HepG2 (cell line): ENCODE results near the gene SCAF4. TPM values are rescaled to one million over a fixed set of nuclear protein-coding genes. Genes with fewer than 3 reads are reported as not detected.

Experiments
- ATAC-seq: fragments of 200-7000 bp; cut with Tn5 transposase; 3 replicates; pipeline ENCODE4 v1.9.1; 2020; ENCODE audit warnings: mild to moderate bottlenecking, moderate library complexity
- BruUV-seq: library from RNA; stranded (reverse); fragments of 400-500 nt; replicated peaks from 2 replicates; lab custom pipeline; 2021; lab: Mats Ljungman, UMichigan
- CTCF ChIA-PET: fragments of 300-600 bp; formaldehyde crosslinking; extraction: SDS; loops from one replicate; lab custom pipeline; 2021; ENCODE audit warnings: low total read pairs, inconsistent platforms, low intra/inter-chr PET ratio; lab: Yijun Ruan, JAX
- POLR2A ChIA-PET: fragments of 350-600 bp; sonication (Branson Sonifier 250); formaldehyde crosslinking; loops from one replicate; lab custom pipeline; 2020; ENCODE audit warnings: antibody characterized with exemption, inconsistent platforms; lab: Yijun Ruan, JAX
- DNase-seq: peaks from one replicate; pipeline ENCODE4 v3.0.0-alpha.2; 2015; ENCODE audit warnings: low spot score
- FAIRE-seq: peaks from 3 replicates; lab custom pipeline; 2011; peaks lifted over from hg19 to GRCh38; lab: Jason Lieb, UNC
- H2AFZ ChIP-seq: one replicate; pipeline ENCODE4 v1.6.1; 2011; ENCODE audit warnings: low read length, inconsistent platforms
- H3K27ac ChIP-seq: fragments of 300-600 bp; 3 replicates; pipeline ENCODE4 v1.8.0; 2011; ENCODE audit warnings: mixed run types, mild to moderate bottlenecking, mixed read lengths, low read length, inconsistent platforms; ENCODE audit not compliant: insufficient read depth; ENCODE audit errors: extremely low read length
- H3K27me3 ChIP-seq, 2 experiments: fragments of 200-600 bp in 1 of 2; 2 replicates in 1 of 2; 3 replicates in 1 of 2; pipeline versions ENCODE4 v1.6.0 to v1.8.0; 2011; ENCODE audit warnings: low read length in 2 of 2, mild to moderate bottlenecking in 2 of 2, moderate library complexity in 2 of 2, inconsistent platforms in 1 of 2; ENCODE audit not compliant: insufficient read depth in 2 of 2, control insufficient read depth in 1 of 2
- H3K36me3 ChIP-seq, 2 experiments: fragments of 200-600 bp in 1 of 2; replicated peaks in 1 of 2; 2 replicates in 1 of 2; 3 replicates in 1 of 2; pipeline versions ENCODE4 v1.5.1 to v1.8.0; 2011; ENCODE audit warnings: low read length in 2 of 2, inconsistent platforms in 1 of 2; ENCODE audit not compliant: insufficient read depth in 2 of 2, control insufficient read depth in 1 of 2
- H3K4me1 ChIP-seq: 2 replicates; pipeline ENCODE4 v1.5.1; 2012; ENCODE audit warnings: low read length, inconsistent platforms; ENCODE audit not compliant: insufficient read depth
- H3K4me2 ChIP-seq: 2 replicates; pipeline ENCODE4 v1.6.0; 2011; ENCODE audit warnings: low read depth, low read length, inconsistent platforms
- H3K4me3 ChIP-seq, 3 experiments: fragments of 200-600 bp in 1 of 3; sonication (generic), shearing (Covaris generic) in 1 of 3; replicated peaks in 1 of 3; 2 replicates each; pipeline ENCODE4 v1.5.1; 2011 to 2016; ENCODE audit warnings: low read length in 3 of 3, inconsistent platforms in 2 of 3, low read depth in 2 of 3, mild to moderate bottlenecking in 2 of 3, control low read depth in 1 of 3, mixed read lengths in 1 of 3; ENCODE audit not compliant: insufficient read depth in 1 of 3
- H3K79me2 ChIP-seq: one replicate; pipeline ENCODE4 v1.6.1; 2011; ENCODE audit warnings: low read length, inconsistent platforms; ENCODE audit not compliant: insufficient read depth
- H3K9ac ChIP-seq: 2 replicates; pipeline ENCODE4 v1.6.0; 2011; ENCODE audit warnings: mild to moderate bottlenecking, low read depth, low read length, inconsistent platforms; ENCODE audit not compliant: insufficient read depth
- H3K9me3 ChIP-seq: 2 replicates; pipeline ENCODE4 v1.5.1; 2012; ENCODE audit warnings: mild to moderate bottlenecking, low read length
- H4K20me1 ChIP-seq: 2 replicates; pipeline ENCODE4 v1.6.0; 2011; ENCODE audit warnings: inconsistent platforms, mild to moderate bottlenecking, low read length, moderate library complexity; ENCODE audit not compliant: insufficient read depth
- AGO2 ChIP-seq: fragments of 200-400 bp; formaldehyde crosslinking; optimal IDR thresholded peaks from 2 replicates; pipeline ENCODE3; 2017; ENCODE audit warnings: mild to moderate bottlenecking, low read depth, low read length, moderate library complexity
- CSRNP1 ChIP-seq: sonication (generic); formaldehyde crosslinking; IDR thresholded peaks from 2 replicates; pipeline ENCODE4 v1.8.1; 2023; ENCODE audit warnings: mild to moderate bottlenecking, missing genetic modification reagents
- PAF1 ChIP-seq: IDR thresholded peaks from 2 replicates; pipeline ENCODE4 v1.6.1; 2016; ENCODE audit warnings: missing genetic modification reagents, missing compliant biosample characterization
- POLR2A ChIP-seq, 2 experiments: IDR thresholded peaks; 2 replicates each; pipeline ENCODE4 v1.6.1; 2011; ENCODE audit warnings: low read depth in 2 of 2, low read length in 2 of 2, mild to moderate bottlenecking in 1 of 2, moderate library complexity in 1 of 2; ENCODE audit not compliant: insufficient read depth in 1 of 2
- POLR2AphosphoS2 ChIP-seq: IDR thresholded peaks from 2 replicates; pipeline ENCODE4 v1.6.1; 2011; ENCODE audit warnings: low read depth, low read length, improper control_type of control experiment
- POLR2G ChIP-seq: fragments of 200-400 bp; formaldehyde crosslinking; IDR thresholded peaks from 2 replicates; pipeline ENCODE4 v1.6.1; 2018; ENCODE audit warnings: mild to moderate bottlenecking, low read depth, low read length, moderate library complexity
- RBM22 ChIP-seq: fragments of 200-400 bp; formaldehyde crosslinking; optimal IDR thresholded peaks from 2 replicates; pipeline ENCODE3; 2017; ENCODE audit warnings: mild to moderate bottlenecking, low read length, moderate library complexity
- WIZ ChIP-seq: sonication (generic); formaldehyde crosslinking; IDR thresholded peaks from 2 replicates; pipeline ENCODE4 v1.5.1; 2020; ENCODE audit warnings: mild to moderate bottlenecking, missing genetic modification reagents
- WGBS: methylation state at CpG from one replicate; pipeline ENCODE4 v1.1.6; 2017; ENCODE audit warnings: low lambda C conversion rate; 5-methylcytosine and 5-hydroxymethylcytosine counted together
- in situ Hi-C: cut with HindIII; loops from 2 replicates; pipeline ENCODE4 v1.10.0; 2017; ENCODE audit warnings: low pct_unique_long_range_greater_than_20kb; ENCODE audit not compliant: extremely low pct_ligation_motif_present
- intact Hi-C: fragments of 100-400 bp; cut with micrococcal nuclease; formaldehyde crosslinking; loops from one replicate; pipeline ENCODE4 v1.10.0; 2022; ENCODE audit not compliant: unreplicated experiment
- polyA plus RNA-seq, 8 experiments: library from polyadenylated mRNA; depleted of rRNA in 3 of 8; stranded (reverse) in 7 of 8; unstranded in 1 of 8; fragments of >200 nt; fragmentation: Illumina TruSeq in 4 of 8; extraction: Trizol in 4 of 8; gene quantifications; 2 replicates each; pipeline versions ENCODE4 v1.2.1 to v1.2.3, GENCODE V29; 2011 to 2016; ENCODE audit warnings: low read depth in 4 of 8, missing spikeins in 1 of 8, mixed read lengths in 1 of 8; ENCODE audit not compliant: insufficient read depth in 1 of 8
- total RNA-seq, 5 experiments: library from RNA; depleted of rRNA; stranded (reverse); fragments of >200 nt; fragmentation: Illumina TruSeq; extraction: Trizol; gene quantifications; 2 replicates each; pipeline ENCODE4 v1.2.3, GENCODE V29; 2016; ENCODE audit warnings: low read depth in 1 of 5

Gene SCAF4
- total and polyA plus RNA-seq, 2 of the 13 experiments (the other 11 are each of a cell fraction or from before 2014, with no cell fraction given) = 9.1 to 11.5 TPM

GRCh38 chr21:31668651-31669491 lies 63.0 kb downstream of the SCAF4 start:
- no peak for DNase-seq
- Histone ChIP-seq H3K4me1 (peaks cover 26% of the 10 kb centered on the region), H3K36me3 (peaks cover 10 to 48% of the 10 kb centered on the region in 2 experiments), H3K9ac (no peak overlapping the region), H4K20me1 (peaks cover 7% of the 10 kb centered on the region)
- 98% methylated on average over 2 of the region's 2 CpGs for WGBS
- TF ChIP-seq POLR2G = peak; percentile 40; the same call in 1 of the 2 replicates
- 0 out of 2 replicates have a peak, but pooled peaks have one; percentile 48 for TF ChIP-seq PAF1 (CRISPR knock-in tag)
- TF ChIP-seq CSRNP1 (CRISPR knock-in tag) = no peak
- TF ChIP-seq WIZ = no peak
- 0 out of 2 replicates have a peak, but pooled peaks have one; percentile 68 for TF ChIP-seq POLR2AphosphoS2
- peak; percentile 9 for TF ChIP-seq AGO2
- TF ChIP-seq POLR2A (IDR thresholded peaks at IDR 0.05; ENCODE audit: insufficient read depth in 1 of 2, low read depth in 2 of 2, low read length in 2 of 2) = peak in 1 of 2 experiments; percentile 29; a peak in 1 of 4 replicates
- peak; percentile 79 for TF ChIP-seq RBM22
- TF ChIP-seq, all 625 proteins: peak for 6
- Histone ChIP-seq H3K79me2 (peaks cover 15% of the 10 kb centered on the region), H3K27me3 (no peaks in the 10 kb centered on the region; a peak in 1 of 5 replicates), H2AFZ (no peak overlapping the region), H3K27ac (no peak overlapping the region), H3K4me3 (no peak overlapping the region), H3K9me3 (no peaks in the 10 kb centered on the region), H3K4me2 (no peak overlapping the region)
- intact Hi-C loops (loop anchor here (5.0 to 10.0 kb wide), 2 partner anchors 46 to 63 kb away; partner anchors contain the start of gene SCAF4), in situ Hi-C loops (no loop called here)
- ATAC-seq = no peak
- BruUV-seq = no TSS peak
- no peak for FAIRE-seq
- POLR2A ChIA-PET = no interaction called here
- CTCF ChIA-PET = no interaction called here
